ENCODE results near the gene AMDHD2. TPM values are rescaled to one million over a fixed set of nuclear protein-coding genes. Genes with fewer than 3 reads are reported as not detected.
"Not testable (repeated sequence)": the region's sequence is repeated elsewhere in the genome, so short reads cannot be mapped to it uniquely, and the experiment has no call there.

AMDHD2 gene
- polyA plus RNA-seq, 1 donor = 88.0 TPM

DNA sequence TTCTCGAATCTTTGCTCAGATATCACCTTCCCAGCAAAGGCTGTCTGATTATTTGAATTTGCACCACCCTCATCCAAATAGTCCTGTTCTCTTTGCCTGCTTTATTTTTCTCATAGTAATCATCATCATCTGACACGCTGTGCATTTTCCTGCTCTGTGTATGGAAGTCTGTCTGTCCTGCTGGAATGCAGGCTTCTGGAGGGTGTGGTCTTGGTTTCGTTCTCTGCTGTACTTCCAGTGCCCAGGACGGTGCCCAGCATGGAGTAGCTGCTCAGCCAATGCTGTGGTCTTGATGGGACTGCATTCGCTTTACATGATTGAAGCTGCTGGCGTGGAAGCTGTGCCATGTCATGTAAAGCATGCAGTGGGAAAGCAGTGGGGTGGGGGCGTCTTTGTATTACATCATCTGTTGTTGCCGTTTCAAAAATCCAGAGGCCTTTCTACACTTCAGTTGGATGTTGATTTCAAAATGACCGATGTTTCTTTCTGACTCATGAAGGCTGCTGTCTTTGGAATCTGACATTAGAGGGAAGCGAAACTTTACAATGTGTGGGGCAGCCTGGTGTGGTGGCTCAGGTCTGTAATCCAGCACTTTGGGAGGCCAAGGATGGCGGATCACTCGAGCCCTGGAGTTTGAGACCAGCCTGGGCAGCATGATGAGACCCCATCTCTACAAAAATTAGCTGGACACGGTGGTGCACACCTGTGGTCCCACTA lies 34.7 kb downstream of the AMDHD2 start:
- H3K4me3 ChIP-seq (ENCODE audit: low read length); H3K27me3 ChIP-seq (ENCODE audit: control insufficient read depth, insufficient read depth, low read length); H3K9me3 ChIP-seq (ENCODE audit: control insufficient read depth, low read depth, low read length); H3K4me1 ChIP-seq (ENCODE audit: control insufficient read depth, insufficient read depth, low read length); H3K27ac ChIP-seq (ENCODE audit: low read length); H3K36me3 ChIP-seq (ENCODE audit: control insufficient read depth, insufficient read depth, low read length); DNase-seq: not testable (repeated sequence)
- no CpG with 5 or more reads among the region's 13 CpGs for WGBS (ENCODE audit: insufficient coverage, low lambda C conversion rate)

DNA sequence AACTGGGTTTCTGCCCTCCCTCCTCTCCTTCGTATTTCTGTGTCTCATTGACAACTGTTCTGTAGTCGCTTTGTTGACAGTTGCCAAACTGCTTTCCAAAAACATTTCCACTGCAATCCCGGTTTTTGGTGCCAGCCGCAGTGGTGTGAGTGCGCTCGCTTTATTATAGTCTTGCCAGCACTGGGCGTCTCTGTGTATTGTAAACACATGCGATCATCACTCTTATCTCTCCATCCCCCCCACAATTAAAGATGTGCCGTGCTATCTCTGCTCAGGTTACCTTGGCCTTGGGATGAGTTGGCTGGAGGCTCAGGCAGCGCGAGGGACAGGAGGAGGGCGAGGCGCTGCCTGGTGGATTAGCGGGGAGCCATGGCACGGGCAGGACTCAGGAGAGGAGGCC lies 37.0 kb downstream of the AMDHD2 start:
- not testable (repeated sequence) for H3K27ac ChIP-seq (ENCODE audit: low read length); H3K4me1 ChIP-seq (ENCODE audit: control insufficient read depth, insufficient read depth, low read length); H3K27me3 ChIP-seq (ENCODE audit: control insufficient read depth, insufficient read depth, low read length); H3K36me3 ChIP-seq (ENCODE audit: control insufficient read depth, insufficient read depth, low read length); DNase-seq; H3K9me3 ChIP-seq (ENCODE audit: control insufficient read depth, low read depth, low read length); H3K4me3 ChIP-seq (ENCODE audit: low read length)
- WGBS (ENCODE audit: insufficient coverage, low lambda C conversion rate) = no CpG with 5 or more reads among the region's 15 CpGs

DNA sequence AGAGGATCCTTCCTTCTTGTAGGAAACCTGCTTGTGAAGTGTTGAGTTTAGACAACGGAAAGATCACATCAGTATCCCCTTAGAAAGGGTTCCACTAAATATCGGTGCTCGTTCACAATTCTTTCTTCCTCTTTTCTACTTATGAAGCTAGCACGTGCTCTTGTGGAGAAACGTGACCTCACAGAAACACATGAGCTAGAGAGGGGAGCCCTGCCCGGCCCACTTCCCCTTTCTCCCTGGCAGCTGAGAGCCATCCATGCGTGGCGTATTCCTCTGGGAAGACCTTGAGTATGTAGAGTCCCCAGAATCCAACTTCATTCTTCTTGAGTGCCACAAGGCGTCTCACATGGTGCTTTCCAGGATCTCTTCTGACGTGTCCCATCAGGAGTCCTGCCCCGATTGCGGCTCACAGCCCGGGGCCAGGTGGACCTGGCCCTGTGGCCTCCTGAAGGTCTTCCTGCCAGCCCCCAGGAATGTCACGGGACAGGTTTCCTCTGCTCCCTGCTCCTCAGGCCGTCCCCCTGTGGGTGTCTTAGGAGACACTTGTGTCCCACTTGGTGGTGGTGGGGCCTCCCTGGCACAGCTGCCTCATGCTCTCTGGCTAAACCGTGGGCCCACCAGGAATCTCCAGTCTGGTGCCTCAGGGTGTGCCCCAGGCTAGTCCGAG lies 40.1 kb downstream of the AMDHD2 start:
- WGBS (ENCODE audit: insufficient coverage, low lambda C conversion rate) = no CpG with 5 or more reads among the region's 17 CpGs
- DNase-seq; H3K9me3 ChIP-seq (ENCODE audit: control insufficient read depth, low read depth, low read length); H3K36me3 ChIP-seq (ENCODE audit: control insufficient read depth, insufficient read depth, low read length); H3K4me1 ChIP-seq (ENCODE audit: control insufficient read depth, insufficient read depth, low read length); H3K27me3 ChIP-seq (ENCODE audit: control insufficient read depth, insufficient read depth, low read length); H3K4me3 ChIP-seq (ENCODE audit: low read length); H3K27ac ChIP-seq (ENCODE audit: low read length): not testable (repeated sequence)

DNA sequence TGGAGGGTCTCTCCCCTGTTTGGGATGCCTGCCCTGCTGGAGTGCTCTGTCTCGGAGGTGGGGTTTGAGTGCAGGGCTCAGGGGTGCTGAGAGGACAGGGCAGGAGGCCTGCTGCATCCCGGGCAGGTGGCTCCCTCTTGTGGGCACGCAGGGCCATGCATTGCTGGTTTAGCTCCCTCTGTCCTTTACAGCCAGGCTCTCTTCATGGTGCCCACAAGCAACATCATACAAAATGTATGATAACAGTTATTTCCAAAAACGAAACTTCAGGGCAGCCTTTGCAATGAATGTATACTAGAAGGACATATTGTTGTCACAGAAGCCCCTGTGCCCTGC lies 40.6 kb downstream of the AMDHD2 start:
- H3K4me1 ChIP-seq (ENCODE audit: control insufficient read depth, insufficient read depth, low read length); H3K36me3 ChIP-seq (ENCODE audit: control insufficient read depth, insufficient read depth, low read length); H3K4me3 ChIP-seq (ENCODE audit: low read length); H3K27me3 ChIP-seq (ENCODE audit: control insufficient read depth, insufficient read depth, low read length); H3K27ac ChIP-seq (ENCODE audit: low read length); DNase-seq; H3K9me3 ChIP-seq (ENCODE audit: control insufficient read depth, low read depth, low read length): not testable (repeated sequence)
- WGBS (ENCODE audit: insufficient coverage, low lambda C conversion rate) = no CpG with 5 or more reads among the region's 4 CpGs

DNA sequence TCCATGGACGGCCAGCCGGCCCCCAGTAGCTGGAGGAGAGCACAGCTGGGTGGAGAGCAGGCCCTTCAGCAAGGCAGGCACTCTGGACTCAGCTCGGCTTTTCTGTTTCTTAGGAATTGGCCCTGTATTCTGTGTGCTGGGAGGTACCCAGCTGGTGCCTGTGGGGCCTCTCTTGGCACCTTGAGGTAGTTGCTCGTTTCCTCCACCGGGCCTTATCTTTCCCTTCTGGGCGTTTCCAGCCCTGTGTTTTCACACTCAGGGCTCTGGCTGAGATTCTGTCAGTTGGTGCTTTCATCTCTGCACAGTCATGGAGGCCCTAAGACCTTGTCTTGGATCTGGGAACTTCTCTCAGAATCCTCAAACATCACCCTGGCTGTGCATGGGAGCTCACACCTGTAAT lies 47.3 kb downstream of the AMDHD2 start:
- H3K4me1 ChIP-seq (ENCODE audit: control insufficient read depth, insufficient read depth, low read length); H3K9me3 ChIP-seq (ENCODE audit: control insufficient read depth, low read depth, low read length): not testable (repeated sequence)
- no CpG with 5 or more reads among the region's 6 CpGs for WGBS (ENCODE audit: insufficient coverage, low lambda C conversion rate)

DNA sequence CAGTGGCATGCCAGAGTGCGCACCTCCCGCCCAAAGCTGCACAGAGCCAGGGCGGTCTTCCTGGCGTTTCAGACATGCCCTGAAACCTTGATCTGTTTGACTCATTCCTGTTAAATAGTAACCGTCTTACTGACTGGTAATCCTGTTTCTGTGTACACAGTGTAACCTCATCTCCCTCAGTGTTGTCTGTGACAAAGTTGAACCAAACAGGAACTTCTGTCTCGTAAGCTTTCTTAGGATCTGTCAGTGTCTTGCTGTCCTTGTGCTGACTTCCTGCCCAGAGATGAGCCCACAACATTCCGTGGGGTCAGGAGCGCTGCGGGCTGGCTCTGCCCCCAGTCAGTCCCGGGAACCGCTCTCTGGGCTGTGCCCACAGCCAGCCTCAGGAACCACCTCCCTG lies 48.4 kb downstream of the AMDHD2 start:
- not testable (repeated sequence) for H3K36me3 ChIP-seq (ENCODE audit: control insufficient read depth, insufficient read depth, low read length); H3K4me1 ChIP-seq (ENCODE audit: control insufficient read depth, insufficient read depth, low read length); H3K27ac ChIP-seq (ENCODE audit: low read length); DNase-seq; H3K9me3 ChIP-seq (ENCODE audit: control insufficient read depth, low read depth, low read length); H3K27me3 ChIP-seq (ENCODE audit: control insufficient read depth, insufficient read depth, low read length); H3K4me3 ChIP-seq (ENCODE audit: low read length)
- WGBS (ENCODE audit: insufficient coverage, low lambda C conversion rate) = no CpG with 5 or more reads among the region's 11 CpGs

More for the DNA sequence above, 47.3 kb downstream of the AMDHD2 start:
- H3K27me3 ChIP-seq (ENCODE audit: control insufficient read depth, insufficient read depth, low read length); DNase-seq; H3K27ac ChIP-seq (ENCODE audit: low read length); H3K4me3 ChIP-seq (ENCODE audit: low read length); H3K36me3 ChIP-seq (ENCODE audit: control insufficient read depth, insufficient read depth, low read length): not testable (repeated sequence)

DNA sequence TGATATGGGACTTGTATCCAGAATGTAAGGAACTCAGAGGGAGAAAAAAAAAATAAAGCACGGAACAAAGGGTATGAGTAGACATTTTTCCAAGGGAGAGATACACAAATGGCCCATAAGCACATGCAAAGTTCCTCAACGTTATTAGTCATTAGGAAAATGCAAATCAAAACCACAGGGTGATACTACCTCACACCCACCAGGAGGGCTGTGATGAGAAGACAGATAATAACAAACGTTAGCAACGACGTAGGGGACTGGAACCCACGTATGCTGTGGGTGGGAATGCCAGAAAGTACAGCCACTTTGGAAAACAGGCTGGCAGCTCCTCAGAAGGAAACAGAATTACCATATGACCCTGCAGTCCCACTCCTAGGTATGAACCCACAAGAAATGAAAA lies 52.5 kb downstream of the AMDHD2 start:
- DNase-seq; H3K4me1 ChIP-seq (ENCODE audit: control insufficient read depth, insufficient read depth, low read length); H3K4me3 ChIP-seq (ENCODE audit: low read length); H3K27me3 ChIP-seq (ENCODE audit: control insufficient read depth, insufficient read depth, low read length); H3K36me3 ChIP-seq (ENCODE audit: control insufficient read depth, insufficient read depth, low read length); H3K9me3 ChIP-seq (ENCODE audit: control insufficient read depth, low read depth, low read length); H3K27ac ChIP-seq (ENCODE audit: low read length): not testable (repeated sequence)
- no CpG with 5 or more reads among the region's 6 CpGs for WGBS (ENCODE audit: insufficient coverage, low lambda C conversion rate)

DNA sequence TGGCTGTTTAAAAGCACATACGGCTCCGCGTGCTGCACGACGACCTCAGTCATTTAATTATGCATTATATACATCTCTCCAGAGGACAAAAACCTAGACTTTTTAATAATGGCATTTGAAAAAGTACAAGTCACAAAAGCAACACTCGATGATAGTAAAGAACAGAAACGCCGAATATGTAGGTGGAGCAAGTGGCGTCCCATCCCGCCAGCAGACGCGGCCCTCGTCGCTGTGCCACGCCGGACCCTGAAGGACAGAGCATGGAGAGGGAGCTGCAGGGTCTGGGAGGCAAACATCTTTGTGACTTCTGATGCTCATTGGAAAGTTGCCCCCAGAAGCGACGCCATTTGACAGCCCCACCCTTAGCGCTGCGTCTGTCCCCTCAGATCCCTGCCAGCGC lies 55.7 kb downstream of the AMDHD2 start:
- not testable (repeated sequence) for H3K36me3 ChIP-seq (ENCODE audit: control insufficient read depth, insufficient read depth, low read length); DNase-seq; H3K4me3 ChIP-seq (ENCODE audit: low read length); H3K27me3 ChIP-seq (ENCODE audit: control insufficient read depth, insufficient read depth, low read length); H3K27ac ChIP-seq (ENCODE audit: low read length); H3K9me3 ChIP-seq (ENCODE audit: control insufficient read depth, low read depth, low read length); H3K4me1 ChIP-seq (ENCODE audit: control insufficient read depth, insufficient read depth, low read length)
- no CpG with 5 or more reads among the region's 21 CpGs for WGBS (ENCODE audit: insufficient coverage, low lambda C conversion rate)

DNA sequence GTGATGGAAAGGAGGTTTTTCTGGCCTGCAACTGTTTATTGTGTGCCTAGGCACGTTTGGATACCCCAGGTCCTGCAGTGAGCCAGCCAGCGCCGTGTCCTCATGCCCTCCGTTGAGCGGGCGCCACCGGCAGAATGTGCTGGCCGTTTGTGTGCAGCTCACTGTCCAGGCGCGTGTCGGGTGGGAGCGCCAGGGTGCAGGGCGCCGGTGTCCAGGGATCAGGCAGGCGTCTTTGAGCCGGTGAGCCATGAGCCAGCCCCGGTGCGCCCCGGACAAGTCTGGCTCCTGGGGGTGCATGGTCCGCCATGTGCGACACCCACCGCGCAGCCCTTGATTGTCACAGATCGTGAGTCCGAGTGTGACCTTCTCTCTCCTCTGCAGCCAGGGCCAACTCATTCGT lies 56.9 kb downstream of the AMDHD2 start:
- not testable (repeated sequence) for H3K27me3 ChIP-seq (ENCODE audit: control insufficient read depth, insufficient read depth, low read length); H3K36me3 ChIP-seq (ENCODE audit: control insufficient read depth, insufficient read depth, low read length); H3K9me3 ChIP-seq (ENCODE audit: control insufficient read depth, low read depth, low read length); H3K4me3 ChIP-seq (ENCODE audit: low read length); H3K27ac ChIP-seq (ENCODE audit: low read length); DNase-seq; H3K4me1 ChIP-seq (ENCODE audit: control insufficient read depth, insufficient read depth, low read length)
- WGBS (ENCODE audit: insufficient coverage, low lambda C conversion rate) = no CpG with 5 or more reads among the region's 26 CpGs

DNA sequence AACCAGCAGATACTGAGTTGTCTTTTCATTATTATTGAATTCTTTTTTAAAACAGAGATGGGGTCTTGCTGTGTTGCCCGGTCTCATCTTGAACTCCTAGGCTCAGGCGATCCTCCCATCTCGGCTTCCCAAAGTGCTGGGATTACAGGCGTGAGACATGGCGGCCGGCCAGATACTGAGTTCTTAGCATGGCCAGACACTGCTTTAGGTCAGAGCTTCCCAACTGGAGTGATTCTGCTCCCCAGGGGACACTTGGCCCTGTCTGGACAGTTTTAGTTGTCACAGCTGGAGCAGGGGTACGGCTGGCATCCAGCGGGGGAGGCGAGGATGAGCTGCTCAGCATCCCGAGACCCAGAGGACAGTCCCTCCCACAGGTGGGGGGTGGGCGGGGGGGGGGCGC lies 58.7 kb downstream of the AMDHD2 start:
- not testable (repeated sequence) for H3K9me3 ChIP-seq (ENCODE audit: control insufficient read depth, low read depth, low read length); DNase-seq; H3K4me3 ChIP-seq (ENCODE audit: low read length); H3K27ac ChIP-seq (ENCODE audit: low read length); H3K4me1 ChIP-seq (ENCODE audit: control insufficient read depth, insufficient read depth, low read length); H3K27me3 ChIP-seq (ENCODE audit: control insufficient read depth, insufficient read depth, low read length); H3K36me3 ChIP-seq (ENCODE audit: control insufficient read depth, insufficient read depth, low read length)
- WGBS (ENCODE audit: insufficient coverage, low lambda C conversion rate) = no CpG with 5 or more reads among the region's 12 CpGs

DNA sequence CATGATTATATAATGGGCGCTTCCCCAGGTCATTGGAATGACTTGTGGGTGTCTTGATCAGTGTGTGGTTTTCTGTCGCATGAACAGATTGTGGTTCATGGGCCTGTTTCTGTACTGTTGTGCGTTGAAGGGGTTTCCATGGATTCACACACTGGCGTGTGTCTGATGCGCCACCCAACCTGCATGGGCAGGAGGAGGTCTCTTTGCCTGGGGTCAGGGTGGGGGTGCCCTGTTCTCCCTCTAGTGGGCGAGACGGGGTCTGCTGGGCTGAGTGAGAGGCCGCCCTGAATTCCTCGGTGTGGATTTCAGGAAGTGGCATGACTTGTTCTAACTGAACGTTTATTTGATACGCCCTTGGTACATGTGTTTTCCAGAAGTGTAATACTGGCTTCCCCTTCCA lies 60.0 kb downstream of the AMDHD2 start:
- WGBS (ENCODE audit: insufficient coverage, low lambda C conversion rate) = no CpG with 5 or more reads among the region's 11 CpGs
- not testable (repeated sequence) for H3K27ac ChIP-seq (ENCODE audit: low read length); DNase-seq; H3K27me3 ChIP-seq (ENCODE audit: control insufficient read depth, insufficient read depth, low read length); H3K4me1 ChIP-seq (ENCODE audit: control insufficient read depth, insufficient read depth, low read length); H3K36me3 ChIP-seq (ENCODE audit: control insufficient read depth, insufficient read depth, low read length); H3K9me3 ChIP-seq (ENCODE audit: control insufficient read depth, low read depth, low read length); H3K4me3 ChIP-seq (ENCODE audit: low read length)
